Cardiac fibroblast (primary cell): ENCODE measurements around the gene PLEKHN1.
"Not testable (repeated sequence)": the region's sequence is repeated elsewhere in the genome, so short reads cannot be mapped to it uniquely, and the experiment has no call there.

Experiments
- DNase-seq, 2 donors: peaks; one replicate each; pipeline versions ENCODE4 v3.0.0 to v3.0.0-alpha.2; 2010; ENCODE audit warnings: low read depth in 2 of 2
- H3K4me3 ChIP-seq, 2 donors: replicated peaks in 1 of 2; 1 replicate in 1 of 2; 2 replicates in 1 of 2; pipeline ENCODE4 v1.5.1; 2011; ENCODE audit warnings: low read depth in 2 of 2, low read length in 2 of 2, mild to moderate bottlenecking in 2 of 2, moderate library complexity in 1 of 2
- CTCF ChIP-seq: IDR thresholded peaks from one replicate; pipeline ENCODE4 v1.5.1; 2011; ENCODE audit warnings: low read depth, mild to moderate bottlenecking, low read length, inconsistent platforms

The PLEKHN1 gene

GRCh38 chr1:972726-973458, 6.6 kb downstream of the PLEKHN1 start:
- DNase-seq: no peak
- no peak for TF ChIP-seq CTCF
- no peak overlapping the region for H3K4me3 ChIP-seq

- no peak for DNase-seq
- H3K4me3 ChIP-seq: no peak overlapping the region
- no peak for TF ChIP-seq CTCF
Measured at GRCh38 chr1:973459-974292, 7.4 kb downstream of the PLEKHN1 start.

GRCh38 chr1:974293-974640, 8.0 kb downstream of the PLEKHN1 start:
- no peak for DNase-seq
- no peak for TF ChIP-seq CTCF
- no peak overlapping the region for H3K4me3 ChIP-seq

GRCh38 chr1:974687-975328, 8.5 kb downstream of the PLEKHN1 start:
- H3K4me3 ChIP-seq: no peak overlapping the region
- TF ChIP-seq CTCF: no peak
- DNase-seq: no peak

- no peak overlapping the region for H3K4me3 ChIP-seq
- TF ChIP-seq CTCF: no peak
- DNase-seq: no peak
Measured at GRCh38 chr1:975365-975764, 9.1 kb downstream of the PLEKHN1 start.

GRCh38 chr1:975896-976683, 9.8 kb downstream of the PLEKHN1 start:
- TF ChIP-seq CTCF: peak; percentile 65
- peak overlapping the region in 1 of 2 donors; percentile 11 for H3K4me3 ChIP-seq
- DNase-seq: peak; percentile 58 to 61

- not testable (repeated sequence) for H3K4me3 ChIP-seq, DNase-seq
Measured at GRCh38 chr1:976791-977190, 10.5 kb downstream of the PLEKHN1 start.
